HG03460 (cell line): Measurements from ENCODE around the gene SP9.
"Not testable (repeated sequence)": the region's sequence is repeated elsewhere in the genome, so short reads cannot be mapped to it uniquely, and the experiment has no call there.

Source experiments
- ATAC-seq: cut with Tn5 transposase; IDR thresholded peaks from one replicate; pipeline ENCODE4 v1.9.1; 2021; ENCODE audit not compliant: unreplicated experiment

SP9 gene

GRCh38 chr2:174344716-174345461, 10.1 kb downstream of the SP9 start:
- ATAC-seq: no peak

DNA sequence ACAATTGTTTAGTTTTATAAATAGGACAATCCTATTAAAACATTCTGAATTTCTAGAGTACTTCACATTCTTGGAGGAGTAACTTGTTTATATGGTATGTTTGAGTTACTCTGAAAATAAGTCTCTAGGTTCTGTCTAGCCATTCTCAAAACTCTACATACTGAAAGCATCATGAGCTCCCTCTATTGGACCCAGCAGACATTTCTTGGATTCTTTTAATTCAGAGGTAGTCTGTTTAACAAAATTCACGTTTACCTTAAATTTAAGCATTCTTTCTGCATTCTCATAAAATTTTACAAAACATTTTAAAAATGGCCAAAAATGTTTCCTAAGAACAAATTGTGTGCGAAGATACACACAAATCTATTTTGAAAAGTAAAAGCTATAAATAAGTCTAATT, 15.3 kb downstream of the SP9 start:
- no peak for ATAC-seq

DNA sequence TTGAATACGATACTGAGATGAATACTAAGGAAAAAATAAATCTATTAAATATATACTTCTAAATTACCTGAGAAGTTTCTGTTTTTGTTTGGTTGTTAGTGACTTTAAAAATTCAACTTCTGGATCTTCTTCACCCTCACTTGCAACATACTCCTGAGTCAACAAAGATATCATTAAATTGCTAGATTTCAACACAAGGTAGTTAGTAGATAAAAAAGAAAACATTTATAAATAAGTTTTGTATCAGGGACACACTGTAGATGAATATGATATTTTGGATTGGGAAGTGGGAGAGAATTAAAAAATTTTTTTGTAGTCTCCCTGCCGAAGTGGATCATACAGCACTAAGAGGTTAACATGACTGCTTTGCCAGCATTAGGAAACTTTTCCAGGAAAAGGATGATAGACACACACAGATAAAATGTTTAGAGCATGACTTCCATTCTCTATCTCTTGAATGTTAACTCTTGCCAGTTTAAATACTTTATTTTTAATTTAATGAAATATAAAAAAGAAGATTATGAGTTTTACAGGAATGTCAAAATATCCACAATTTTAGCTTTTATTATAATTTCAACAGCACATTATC, 15.9 kb downstream of the SP9 start:
- no peak for ATAC-seq

- no peak for ATAC-seq
Measured at GRCh38 chr2:174353004-174353403, 18.2 kb downstream of the SP9 start.

DNA sequence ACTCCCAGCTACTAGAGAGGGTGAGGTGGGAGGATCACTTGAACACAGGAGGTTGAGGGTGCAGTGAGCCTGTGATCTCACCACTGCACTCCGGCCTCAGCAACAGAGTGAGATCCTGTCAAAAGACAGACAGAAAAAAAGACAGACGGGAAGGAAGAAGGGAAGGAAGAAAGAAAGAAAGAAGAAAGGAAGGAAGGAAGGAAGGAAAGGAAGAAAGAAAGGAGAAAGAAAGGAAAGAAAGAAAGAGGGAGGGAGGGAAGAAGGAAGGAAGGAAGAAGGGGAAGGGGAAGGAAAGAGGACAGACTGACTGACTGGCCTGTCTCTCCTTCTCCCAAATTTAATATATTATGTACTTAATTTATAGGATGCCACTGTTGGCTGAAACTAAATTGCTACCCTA, 21.6 kb downstream of the SP9 start:
- no peak for ATAC-seq

- not testable (repeated sequence) for ATAC-seq
Measured at GRCh38 chr2:174359663-174360062, 24.9 kb downstream of the SP9 start.

DNA sequence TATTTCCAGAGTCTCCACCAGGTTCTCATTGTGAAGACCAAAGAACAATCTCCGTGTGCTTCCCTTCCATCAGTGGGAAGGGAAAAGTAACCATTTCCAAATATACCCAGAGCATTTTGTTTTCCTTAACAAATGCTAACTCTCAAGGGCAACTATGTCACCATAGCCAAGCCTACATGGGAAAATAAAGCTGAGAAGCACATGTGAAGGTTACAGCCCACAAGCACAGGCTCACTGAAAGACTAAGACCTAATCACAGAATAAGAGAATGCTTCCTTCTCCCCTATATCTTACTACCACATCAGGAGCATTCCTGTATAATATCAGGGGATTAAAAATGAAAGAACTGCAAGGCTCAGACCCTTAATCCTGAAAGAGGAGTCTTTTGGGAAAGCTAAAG, 28.2 kb downstream of the SP9 start:
- ATAC-seq: no peak

GRCh38 chr2:174363492-174364225, 28.9 kb downstream of the SP9 start:
- not testable (repeated sequence) for ATAC-seq

GRCh38 chr2:174364628-174365027, 29.9 kb downstream of the SP9 start:
- no peak for ATAC-seq

GRCh38 chr2:174365571-174365970, 30.8 kb downstream of the SP9 start:
- no peak for ATAC-seq

DNA sequence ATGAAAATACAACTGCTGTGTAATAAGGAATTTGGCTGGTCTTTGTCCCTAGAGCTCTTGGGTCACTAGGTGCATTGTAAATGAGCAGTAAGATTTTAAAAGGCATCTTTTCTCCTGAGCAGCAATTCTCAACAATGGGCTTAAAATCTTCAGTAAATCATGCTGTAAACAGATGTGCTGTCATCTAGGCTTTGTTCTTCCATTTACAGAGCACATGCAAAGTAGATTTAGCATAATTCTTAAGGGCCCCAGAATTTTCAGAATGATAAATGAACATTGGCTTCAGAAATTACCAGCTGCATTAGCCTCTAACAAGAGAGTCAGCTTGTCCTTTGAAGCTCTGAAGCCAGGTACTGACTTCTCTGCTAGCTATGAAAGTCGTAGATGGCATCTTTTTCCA, 33.9 kb downstream of the SP9 start:
- no peak for ATAC-seq

GRCh38 chr2:174376967-174377366, 42.2 kb downstream of the SP9 start:
- ATAC-seq: no peak

DNA sequence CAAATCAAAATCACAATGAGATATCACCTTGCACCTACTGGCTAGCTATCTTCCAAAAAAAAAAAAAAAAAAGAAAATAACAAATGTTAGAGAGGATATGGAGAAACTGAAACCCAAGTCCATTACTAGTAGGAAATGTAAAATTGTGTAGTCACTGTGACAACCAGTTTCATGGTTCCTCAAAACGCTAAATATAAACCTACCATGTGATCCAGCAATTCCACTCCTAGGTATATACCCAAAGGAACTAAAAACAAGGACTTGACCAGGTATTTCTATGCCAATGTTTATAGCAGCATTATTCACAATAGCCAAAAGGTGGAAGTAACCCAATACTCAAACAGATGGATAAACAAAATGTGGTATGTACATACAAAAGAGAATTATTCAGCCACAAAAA, 49.0 kb downstream of the SP9 start:
- ATAC-seq: no peak

DNA sequence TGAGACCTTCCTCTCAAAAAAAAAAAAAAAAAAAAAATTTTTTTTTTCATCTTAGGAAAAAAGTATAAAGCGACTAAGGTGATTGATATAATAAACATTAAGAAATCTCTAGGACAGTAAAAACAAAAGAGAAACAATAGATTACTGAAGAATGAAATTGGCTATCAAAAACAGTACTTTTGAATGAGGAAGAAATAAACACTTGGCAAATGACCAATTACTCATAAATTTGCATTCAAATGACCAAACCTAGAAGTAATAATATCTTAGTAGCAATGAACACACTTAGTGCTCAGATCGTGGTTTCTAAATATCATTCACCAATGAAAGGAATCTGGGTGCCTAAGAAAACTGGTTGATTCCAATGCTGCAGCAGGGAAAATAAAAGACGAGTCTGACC, 50.4 kb downstream of the SP9 start:
- ATAC-seq: no peak
